HG02678 (cell line): ENCODE results near the gene F7.

Experiments
- ATAC-seq: cut with Tn5 transposase; IDR thresholded peaks from one replicate; pipeline ENCODE4 v1.9.1; 2021; ENCODE audit warnings: mild to moderate bottlenecking, moderate library complexity; ENCODE audit not compliant: unreplicated experiment

F7 gene

GRCh38 chr13:113116871-113117271, 11.3 kb downstream of the F7 start:
- ATAC-seq = no peak

DNA sequence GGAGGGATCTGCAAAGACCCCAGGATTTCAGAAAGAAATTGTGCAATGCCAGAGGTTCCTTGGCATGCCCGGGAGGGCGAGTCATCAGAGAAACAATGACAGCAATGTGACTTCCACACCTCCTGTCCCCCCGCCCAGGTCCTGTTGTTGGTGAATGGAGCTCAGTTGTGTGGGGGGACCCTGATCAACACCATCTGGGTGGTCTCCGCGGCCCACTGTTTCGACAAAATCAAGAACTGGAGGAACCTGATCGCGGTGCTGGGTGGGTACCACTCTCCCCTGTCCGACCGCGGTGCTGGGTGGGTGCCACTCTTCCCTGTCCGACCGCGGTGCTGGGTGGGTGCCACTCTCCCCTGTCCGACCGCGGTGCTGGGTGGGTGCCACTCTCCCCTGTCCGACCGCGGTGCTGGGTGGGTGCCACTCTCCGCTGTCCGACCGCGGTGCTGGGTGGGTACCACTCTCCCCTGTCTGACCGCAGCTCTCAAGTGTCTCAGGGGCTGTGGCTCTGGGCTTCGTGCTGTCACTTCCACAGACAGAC, 11.8 kb downstream of the F7 start:
- no peak for ATAC-seq

- no peak for ATAC-seq
Measured at GRCh38 chr13:113117911-113118260, 12.3 kb downstream of the F7 start.

DNA sequence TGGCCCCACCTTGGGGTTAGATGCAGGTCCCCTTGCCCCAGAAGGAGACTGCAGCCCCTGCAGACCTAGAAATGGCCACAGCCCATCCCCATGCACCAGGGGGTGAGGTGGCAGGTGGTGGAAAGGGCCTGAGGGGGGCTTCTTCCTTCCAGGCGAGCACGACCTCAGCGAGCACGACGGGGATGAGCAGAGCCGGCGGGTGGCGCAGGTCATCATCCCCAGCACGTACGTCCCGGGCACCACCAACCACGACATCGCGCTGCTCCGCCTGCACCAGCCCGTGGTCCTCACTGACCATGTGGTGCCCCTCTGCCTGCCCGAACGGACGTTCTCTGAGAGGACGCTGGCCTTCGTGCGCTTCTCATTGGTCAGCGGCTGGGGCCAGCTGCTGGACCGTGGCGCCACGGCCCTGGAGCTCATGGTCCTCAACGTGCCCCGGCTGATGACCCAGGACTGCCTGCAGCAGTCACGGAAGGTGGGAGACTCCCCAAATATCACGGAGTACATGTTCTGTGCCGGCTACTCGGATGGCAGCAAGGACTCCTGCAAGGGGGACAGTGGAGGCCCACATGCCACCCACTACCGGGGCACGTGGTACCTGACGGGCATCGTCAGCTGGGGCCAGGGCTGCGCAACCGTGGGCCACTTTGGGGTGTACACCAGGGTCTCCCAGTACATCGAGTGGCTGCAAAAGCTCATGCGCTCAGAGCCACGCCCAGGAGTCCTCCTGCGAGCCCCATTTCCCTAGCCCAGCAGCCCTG, 12.8 kb downstream of the F7 start:
- no peak for ATAC-seq

- no peak for ATAC-seq
Measured at GRCh38 chr13:113119166-113119821, 13.7 kb downstream of the F7 start.

DNA sequence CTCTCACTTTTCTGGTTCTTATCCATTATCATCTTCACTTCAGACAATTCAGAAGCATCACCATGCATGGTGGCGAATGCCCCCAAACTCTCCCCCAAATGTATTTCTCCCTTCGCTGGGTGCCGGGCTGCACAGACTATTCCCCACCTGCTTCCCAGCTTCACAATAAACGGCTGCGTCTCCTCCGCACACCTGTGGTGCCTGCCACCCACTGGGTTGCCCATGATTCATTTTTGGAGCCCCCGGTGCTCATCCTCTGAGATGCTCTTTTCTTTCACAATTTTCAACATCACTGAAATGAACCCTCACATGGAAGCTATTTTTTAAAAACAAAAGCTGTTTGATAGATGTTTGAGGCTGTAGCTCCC, 14.2 kb downstream of the F7 start:
- no peak for ATAC-seq

DNA sequence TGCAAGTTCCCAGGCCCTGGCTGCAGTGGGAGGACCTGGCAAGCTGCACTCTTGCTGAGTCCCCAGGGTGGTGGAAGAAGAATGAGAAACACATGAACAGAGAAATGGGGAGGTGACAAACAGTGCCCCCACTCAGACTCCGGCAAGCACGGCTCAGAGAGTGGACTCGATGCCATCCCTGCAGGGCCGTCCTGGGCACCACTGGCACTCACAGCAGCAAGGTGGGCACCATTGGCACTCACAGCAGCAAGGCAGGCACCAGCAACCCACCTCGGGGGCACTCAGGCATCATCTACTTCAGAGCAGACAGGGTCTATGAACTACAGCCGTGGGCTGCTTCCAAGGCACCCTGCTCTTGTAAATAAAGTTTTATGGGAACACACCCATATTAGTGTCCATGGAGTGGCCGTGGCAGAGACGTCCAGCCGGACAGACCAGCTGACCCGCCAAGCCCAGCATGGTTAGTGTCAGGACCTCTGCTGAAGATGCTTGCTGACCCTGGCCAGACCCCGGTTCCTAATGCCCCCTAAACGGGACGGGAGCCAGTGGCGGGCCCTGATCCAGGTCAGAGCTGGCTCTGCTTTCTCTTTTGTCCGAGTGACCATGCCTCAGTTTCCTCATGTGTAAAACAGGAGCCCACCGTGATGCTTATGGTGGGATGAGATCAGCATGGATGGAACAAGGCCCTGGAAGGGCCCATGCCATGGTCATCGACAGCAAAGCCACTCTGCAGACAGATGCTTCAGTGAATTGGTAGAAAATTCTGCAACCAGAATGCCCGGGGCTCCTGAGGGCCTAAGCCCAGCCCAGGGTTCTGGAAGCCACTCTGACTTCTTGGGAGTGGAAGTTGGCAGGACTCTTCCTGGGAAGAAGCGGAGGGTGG, 14.9 kb downstream of the F7 start:
- ATAC-seq = no peak

GRCh38 chr13:113121183-113121927, 15.8 kb downstream of the F7 start:
- no peak for ATAC-seq

- ATAC-seq = no peak
Measured at GRCh38 chr13:113121928-113122471, 16.4 kb downstream of the F7 start.

GRCh38 chr13:113122550-113123225, 17.1 kb downstream of the F7 start, which contains the start of gene F10:
Gene F10, plus strand, starts transcription at chr13:113122799. Its CDS starts 57 bp downstream, at chr13:113122856.
- no peak for ATAC-seq

GRCh38 chr13:113123226-113124201, 17.9 kb downstream of the F7 start:
- no peak for ATAC-seq

DNA sequence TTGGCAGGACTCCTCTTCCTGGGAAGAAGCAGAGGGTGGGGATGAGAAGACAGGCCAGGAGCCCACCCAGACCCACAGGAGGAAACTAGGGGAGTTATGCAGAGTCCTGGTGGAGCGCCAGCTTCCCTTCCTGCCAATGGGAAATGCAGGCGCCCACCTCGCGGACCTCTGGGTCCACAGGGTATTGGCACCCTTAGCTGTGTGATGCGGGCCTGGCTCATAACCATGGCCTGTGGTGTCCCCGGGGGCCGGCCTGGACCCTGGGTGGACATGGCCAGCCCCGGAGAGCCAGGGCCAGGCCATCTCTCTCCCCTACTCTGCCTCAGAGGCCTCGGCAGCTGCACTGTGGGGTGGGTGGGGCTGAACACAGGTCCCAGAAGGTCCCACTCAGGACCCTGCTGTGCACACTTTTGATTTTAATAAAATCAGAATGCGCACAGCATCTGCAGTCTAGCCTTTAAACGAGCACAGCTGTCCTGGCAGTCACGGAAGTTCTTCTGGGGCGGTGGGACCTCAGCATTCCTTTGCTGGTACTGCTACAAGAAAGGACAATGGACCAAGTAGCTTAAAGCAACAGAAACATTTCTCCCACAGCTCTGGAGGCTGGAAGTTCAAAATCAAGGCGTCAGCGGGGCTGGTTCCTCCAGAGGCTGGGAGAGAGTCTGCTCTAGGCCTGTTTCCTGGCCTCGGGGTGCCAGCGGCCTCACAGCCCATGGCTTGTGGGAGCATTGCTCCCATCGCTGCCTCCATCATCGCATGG, 18.8 kb downstream of the F7 start:
- no peak for ATAC-seq

- no peak for ATAC-seq
Measured at GRCh38 chr13:113125506-113126264, 20.1 kb downstream of the F7 start.

- no peak for ATAC-seq
Measured at GRCh38 chr13:113126265-113127150, 20.9 kb downstream of the F7 start.

- ATAC-seq = no peak
Measured at GRCh38 chr13:113129480-113129879, 23.9 kb downstream of the F7 start.
